ENCODE results near the gene ZFP69.

- TF ChIP-seq CTCF (IDR thresholded peaks at IDR 0.05; ENCODE audit: poor library complexity) (no peak), EZH2phosphoT487 (IDR thresholded peaks at IDR 0.05; ENCODE audit: low read depth, severe bottlenecking, unreplicated experiment) (no peak), EZH2 (IDR thresholded peaks at IDR 0.05; ENCODE audit: borderline replicate concordance) (no peak)
These were observed 37.8 kb upstream of the ZFP69 start for GRCh38 chr1:40439247-40439646.
